ENCODE measurements around the gene DMC1. TPM values are rescaled to one million over a fixed set of nuclear protein-coding genes. Genes with fewer than 3 reads are reported as not detected.

DMC1 gene
- total RNA-seq, 1 experiment from 2014 or later, result 6.8 TPM

DNA sequence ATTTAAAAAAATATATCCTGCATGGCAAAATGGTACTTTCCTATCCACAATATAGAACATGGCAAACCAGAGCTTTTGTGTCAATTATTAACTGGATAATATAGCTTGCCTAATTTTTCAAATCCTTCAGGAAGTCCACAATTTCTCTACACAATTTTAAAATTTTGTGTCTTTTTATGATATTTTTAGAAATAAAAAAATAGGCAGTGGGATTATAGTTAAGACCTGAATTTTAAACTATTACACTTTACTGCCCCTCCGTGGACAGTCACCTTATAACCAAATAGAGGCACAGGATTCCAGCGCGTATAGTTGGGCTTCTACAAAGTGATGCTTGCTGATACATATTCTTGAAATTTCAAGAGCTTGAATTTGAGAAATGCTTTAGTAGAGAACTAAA is 2.1 kb upstream of the DMC1 start:
- Histone ChIP-seq H3K4ac (ENCODE audit: low read depth, low read length) (no peak overlapping the region), H4K5ac (ENCODE audit: insufficient read length, low read depth, low read length) (no peak overlapping the region), H3T11ph (ENCODE audit: low read length) (no peak overlapping the region), H2BK15ac (ENCODE audit: low read depth, low read length) (no peak overlapping the region), H3K14ac (ENCODE audit: insufficient read depth, low read length) (no peak overlapping the region), H2AK5ac (ENCODE audit: insufficient read length, low read length) (no peak overlapping the region), H3K79me2 (ENCODE audit: insufficient read depth, low read length) (no peaks in the 10 kb centered on the region), H3K23ac (ENCODE audit: insufficient read length, low read depth, low read length) (no peak overlapping the region), H3K4me2 (ENCODE audit: insufficient read depth, insufficient read length, low read length) (no peak overlapping the region), H3K18ac (ENCODE audit: insufficient read length, low read depth, low read length) (no peak overlapping the region), H3K27ac (ENCODE audit: insufficient read length, low read depth, low read length) (no peak overlapping the region), H4K20me1 (ENCODE audit: control insufficient read depth, insufficient read depth, insufficient read length) (no peaks in the 10 kb centered on the region), H2BK12ac (ENCODE audit: insufficient read length, low read depth, low read length) (no peak overlapping the region), H2BK5ac (ENCODE audit: insufficient read length, low read length) (no peak overlapping the region), H3K9ac (ENCODE audit: extremely low read depth, insufficient read length, low read length) (no peak overlapping the region), H3K4me1 (ENCODE audit: insufficient read depth, low read length) (peaks cover 2% of the 10 kb centered on the region; the same call in 1 of the 2 replicates), H3K56ac (ENCODE audit: insufficient read length, low read depth, low read length) (no peak overlapping the region), H3K79me1 (ENCODE audit: insufficient read depth, low read depth, low read length, poor library complexity, severe bottlenecking) (no peaks in the 10 kb centered on the region), H2AFZ (ENCODE audit: low read length) (no peak overlapping the region), H3K23me2 (ENCODE audit: insufficient read length, low read depth, low read length, poor library complexity, severe bottlenecking) (peaks cover 18% of the 10 kb centered on the region), H3K9me3 (ENCODE audit: control insufficient read depth, low read depth, low read length) (no peaks in the 10 kb centered on the region), H4K91ac (ENCODE audit: insufficient read length, low read depth, low read length) (no peak overlapping the region), H4K8ac (replicated peaks; ENCODE audit: insufficient read length, low read depth, low read length) (no peak overlapping the region), H2BK20ac (ENCODE audit: low read depth, low read length, poor library complexity, severe bottlenecking) (no peak overlapping the region), H2BK120ac (ENCODE audit: low read depth, low read length, poor library complexity, severe bottlenecking) (no peak overlapping the region), H3K27me3 (ENCODE audit: insufficient read depth, low read length) (no peaks in the 10 kb centered on the region)
- no peak for DNase-seq
- Mint-ChIP-seq H3K27ac (no peak overlapping the region), H3K4me3 (no peak overlapping the region), H3K27me3 (ENCODE audit: low read depth) (peaks cover 8% of the 10 kb centered on the region), H3K9me3 (no peaks in the 10 kb centered on the region; a peak in 1 of 5 replicates), H3K4me1 (peaks cover 22 to 23% of the 10 kb centered on the region in 2 experiments), H3K36me3 (ENCODE audit: insufficient read depth in 1 of 3, low read depth in 3 of 3) (no peaks in the 10 kb centered on the region)
- TF ChIP-seq, protein P1, sequence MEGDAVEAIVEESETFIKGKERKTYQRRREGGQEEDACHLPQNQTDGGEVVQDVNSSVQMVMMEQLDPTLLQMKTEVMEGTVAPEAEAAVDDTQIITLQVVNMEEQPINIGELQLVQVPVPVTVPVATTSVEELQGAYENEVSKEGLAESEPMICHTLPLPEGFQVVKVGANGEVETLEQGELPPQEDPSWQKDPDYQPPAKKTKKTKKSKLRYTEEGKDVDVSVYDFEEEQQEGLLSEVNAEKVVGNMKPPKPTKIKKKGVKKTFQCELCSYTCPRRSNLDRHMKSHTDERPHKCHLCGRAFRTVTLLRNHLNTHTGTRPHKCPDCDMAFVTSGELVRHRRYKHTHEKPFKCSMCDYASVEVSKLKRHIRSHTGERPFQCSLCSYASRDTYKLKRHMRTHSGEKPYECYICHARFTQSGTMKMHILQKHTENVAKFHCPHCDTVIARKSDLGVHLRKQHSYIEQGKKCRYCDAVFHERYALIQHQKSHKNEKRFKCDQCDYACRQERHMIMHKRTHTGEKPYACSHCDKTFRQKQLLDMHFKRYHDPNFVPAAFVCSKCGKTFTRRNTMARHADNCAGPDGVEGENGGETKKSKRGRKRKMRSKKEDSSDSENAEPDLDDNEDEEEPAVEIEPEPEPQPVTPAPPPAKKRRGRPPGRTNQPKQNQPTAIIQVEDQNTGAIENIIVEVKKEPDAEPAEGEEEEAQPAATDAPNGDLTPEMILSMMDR (conservative IDR thresholded peaks at IDR 0.05), result peak; percentile 76
- WGBS (ENCODE audit: extremely low coverage, insufficient read length, low lambda C conversion rate), result no CpG with 5 or more reads among the region's 3 CpGs
